HepG2 (cell line): Measurements from ENCODE around the gene UBE2M. TPM values are rescaled to one million over a fixed set of nuclear protein-coding genes. Genes with fewer than 3 reads are reported as not detected.

Experiments used
- ATRX ChIP-seq: sonication (generic); formaldehyde crosslinking; IDR thresholded peaks from 2 replicates; pipeline ENCODE4 v1.4.0; 2020; ENCODE audit warnings: missing genetic modification reagents, borderline replicate concordance
- CBX2 ChIP-seq, 2 experiments: fragments of 200-600 bp in 1 of 2; sonication (generic); formaldehyde crosslinking in 1 of 2; IDR thresholded peaks; 2 replicates each; pipeline versions ENCODE4 v1.7.0 to v1.8.1; 2018 to 2022; ENCODE audit warnings: low read depth in 2 of 2, low read length in 1 of 2, mild to moderate bottlenecking in 1 of 2, missing genetic modification reagents in 1 of 2
- HIVEP1 ChIP-seq: sonication (generic); formaldehyde crosslinking; IDR thresholded peaks from 2 replicates; pipeline ENCODE4 v1.4.0; 2020; ENCODE audit warnings: mild to moderate bottlenecking, missing genetic modification reagents
- HNRNPLL ChIP-seq: fragments of 200-400 bp; formaldehyde crosslinking; IDR thresholded peaks from 2 replicates; pipeline ENCODE4 v1.6.1; 2017; ENCODE audit warnings: mild to moderate bottlenecking, low read depth, low read length; ENCODE audit not compliant: poor library complexity, severe bottlenecking
- LCORL ChIP-seq, 2 experiments: fragments of 450-650 bp in 1 of 2; sonication (generic) in 1 of 2; formaldehyde crosslinking in 1 of 2; IDR thresholded peaks; 2 replicates each; pipeline versions ENCODE4 v1.5.0 to v1.6.1; 2017 to 2020; ENCODE audit warnings: antibody characterized with exemption in 1 of 2, missing genetic modification reagents in 1 of 2
- MBNL3 ChIP-seq: fragments of 250-450 bp; sonication (Bioruptor Pico); conservative IDR thresholded peaks from 2 replicates; pipeline ENCODE4 v1.8.0; 2022; ENCODE audit warnings: mild to moderate bottlenecking, inconsistent platforms
- REL ChIP-seq: sonication (generic); formaldehyde crosslinking; conservative IDR thresholded peaks from 2 replicates; pipeline ENCODE4 v1.8.0; 2022; ENCODE audit warnings: mild to moderate bottlenecking, missing genetic modification reagents, moderate library complexity
- ZNF331 ChIP-seq: sonication (generic); formaldehyde crosslinking; IDR thresholded peaks from 2 replicates; pipeline ENCODE4 v1.4.0; 2020; ENCODE audit warnings: missing genetic modification reagents
- ZNF446 ChIP-seq: sonication (generic); formaldehyde crosslinking; IDR thresholded peaks from 2 replicates; pipeline ENCODE4 v1.5.0; 2020; ENCODE audit warnings: mild to moderate bottlenecking, missing genetic modification reagents
- ZNF768 ChIP-seq: sonication (generic); formaldehyde crosslinking; IDR thresholded peaks from 2 replicates; pipeline ENCODE4 v1.4.0; 2020; ENCODE audit warnings: missing genetic modification reagents
- ZNF792 ChIP-seq: IDR thresholded peaks from 2 replicates; pipeline ENCODE4 v1.6.1; 2016
- polyA plus RNA-seq, 8 experiments: library from polyadenylated mRNA; depleted of rRNA in 3 of 8; stranded (reverse) in 7 of 8; unstranded in 1 of 8; fragments of >200 nt; fragmentation: Illumina TruSeq in 4 of 8; extraction: Trizol in 4 of 8; gene quantifications; 2 replicates each; pipeline versions ENCODE4 v1.2.1 to v1.2.3, GENCODE V29; 2011 to 2016; ENCODE audit warnings: low read depth in 4 of 8, missing spikeins in 1 of 8, mixed read lengths in 1 of 8; ENCODE audit not compliant: insufficient read depth in 1 of 8
- total RNA-seq, 5 experiments: library from RNA; depleted of rRNA; stranded (reverse); fragments of >200 nt; fragmentation: Illumina TruSeq; extraction: Trizol; gene quantifications; 2 replicates each; pipeline ENCODE4 v1.2.3, GENCODE V29; 2016; ENCODE audit warnings: low read depth in 1 of 5
- TF ChIP-seq, protein P1 (sequence below): sonication (generic); formaldehyde crosslinking; IDR thresholded peaks from 2 replicates; pipeline ENCODE4 v1.4.0; 2020; ENCODE audit warnings: missing genetic modification reagents
- TF ChIP-seq, protein P2 (sequence below): sonication (generic); formaldehyde crosslinking; IDR thresholded peaks from 2 replicates; pipeline ENCODE4 v1.8.1; 2023; ENCODE audit warnings: mild to moderate bottlenecking, moderate library complexity, missing genetic modification reagents
- TF ChIP-seq, protein P3 (sequence below): IDR thresholded peaks from 2 replicates; pipeline ENCODE4 v1.6.1; 2016; ENCODE audit warnings: missing compliant biosample characterization, missing genetic modification reagents, borderline replicate concordance
- TF ChIP-seq, protein P4 (sequence below): sonication (generic); formaldehyde crosslinking; IDR thresholded peaks from 2 replicates; pipeline ENCODE4 v1.4.0; 2020; ENCODE audit warnings: missing genetic modification reagents

UBE2M gene
- total and polyA plus RNA-seq, 2 of the 13 experiments (the other 11 are each of a cell fraction or from before 2014, with no cell fraction given) = 36.2 to 50.3 TPM

GRCh38 chr19:58581227-58582141 is 23.1 kb upstream of the UBE2M start (continued):
- TF ChIP-seq, protein P1, sequence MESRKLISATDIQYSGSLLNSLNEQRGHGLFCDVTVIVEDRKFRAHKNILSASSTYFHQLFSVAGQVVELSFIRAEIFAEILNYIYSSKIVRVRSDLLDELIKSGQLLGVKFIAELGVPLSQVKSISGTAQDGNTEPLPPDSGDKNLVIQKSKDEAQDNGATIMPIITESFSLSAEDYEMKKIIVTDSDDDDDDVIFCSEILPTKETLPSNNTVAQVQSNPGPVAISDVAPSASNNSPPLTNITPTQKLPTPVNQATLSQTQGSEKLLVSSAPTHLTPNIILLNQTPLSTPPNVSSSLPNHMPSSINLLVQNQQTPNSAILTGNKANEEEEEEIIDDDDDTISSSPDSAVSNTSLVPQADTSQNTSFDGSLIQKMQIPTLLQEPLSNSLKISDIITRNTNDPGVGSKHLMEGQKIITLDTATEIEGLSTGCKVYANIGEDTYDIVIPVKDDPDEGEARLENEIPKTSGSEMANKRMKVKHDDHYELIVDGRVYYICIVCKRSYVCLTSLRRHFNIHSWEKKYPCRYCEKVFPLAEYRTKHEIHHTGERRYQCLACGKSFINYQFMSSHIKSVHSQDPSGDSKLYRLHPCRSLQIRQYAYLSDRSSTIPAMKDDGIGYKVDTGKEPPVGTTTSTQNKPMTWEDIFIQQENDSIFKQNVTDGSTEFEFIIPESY (CRISPR knock-in tag) = peak; percentile 100
- TF ChIP-seq REL (CRISPR knock-in tag) = no peak
- no peak for TF ChIP-seq ZNF446
- TF ChIP-seq MBNL3 = no peak
- TF ChIP-seq, protein P2, sequence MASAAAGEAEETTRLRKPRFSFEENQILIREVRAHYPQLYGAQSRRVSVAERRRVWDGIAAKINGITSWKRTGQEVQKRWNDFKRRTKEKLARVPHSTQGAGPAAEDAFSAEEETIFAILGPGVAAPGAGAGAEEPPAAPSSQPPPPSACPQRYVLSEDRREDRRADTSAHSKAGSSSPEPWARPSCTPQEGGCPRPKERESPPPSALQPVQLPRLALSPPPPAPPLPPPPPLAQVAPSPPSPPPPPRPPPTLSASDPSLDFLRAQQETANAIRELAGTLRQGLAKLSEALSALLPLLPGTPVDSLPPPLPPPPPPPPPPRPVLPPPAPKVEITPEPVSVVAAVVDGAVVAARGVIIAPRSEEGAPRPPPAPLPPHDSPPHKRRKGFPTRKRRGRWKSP (CRISPR knock-in tag) = no peak
- TF ChIP-seq HIVEP1 (CRISPR knock-in tag) = no peak
- TF ChIP-seq ZNF331 (CRISPR knock-in tag) = no peak
- TF ChIP-seq, protein P3, sequence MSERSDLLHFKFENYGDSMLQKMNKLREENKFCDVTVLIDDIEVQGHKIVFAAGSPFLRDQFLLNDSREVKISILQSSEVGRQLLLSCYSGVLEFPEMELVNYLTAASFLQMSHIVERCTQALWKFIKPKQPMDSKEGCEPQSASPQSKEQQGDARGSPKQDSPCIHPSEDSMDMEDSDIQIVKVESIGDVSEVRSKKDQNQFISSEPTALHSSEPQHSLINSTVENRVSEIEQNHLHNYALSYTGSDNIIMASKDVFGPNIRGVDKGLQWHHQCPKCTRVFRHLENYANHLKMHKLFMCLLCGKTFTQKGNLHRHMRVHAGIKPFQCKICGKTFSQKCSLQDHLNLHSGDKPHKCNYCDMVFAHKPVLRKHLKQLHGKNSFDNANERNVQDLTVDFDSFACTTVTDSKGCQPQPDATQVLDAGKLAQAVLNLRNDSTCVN (CRISPR knock-in tag) = no peak
- TF ChIP-seq ZNF792 (CRISPR knock-in tag) = no peak
- no peak for TF ChIP-seq ZNF768 (CRISPR knock-in tag)
- TF ChIP-seq HNRNPLL = no peak
- no peak for TF ChIP-seq ATRX (CRISPR knock-in tag)
- TF ChIP-seq CBX2 (IDR thresholded peaks at IDR 0.05; ENCODE audit: low read depth, low read length) = no peak
- no peak for TF ChIP-seq CBX2 (CRISPR knock-in tag; IDR thresholded peaks at IDR 0.05; ENCODE audit: low read depth)
- TF ChIP-seq LCORL (IDR thresholded peaks at IDR 0.05) = no peak
- no peak for TF ChIP-seq LCORL (CRISPR knock-in tag; IDR thresholded peaks at IDR 0.05)
- TF ChIP-seq, protein P4, sequence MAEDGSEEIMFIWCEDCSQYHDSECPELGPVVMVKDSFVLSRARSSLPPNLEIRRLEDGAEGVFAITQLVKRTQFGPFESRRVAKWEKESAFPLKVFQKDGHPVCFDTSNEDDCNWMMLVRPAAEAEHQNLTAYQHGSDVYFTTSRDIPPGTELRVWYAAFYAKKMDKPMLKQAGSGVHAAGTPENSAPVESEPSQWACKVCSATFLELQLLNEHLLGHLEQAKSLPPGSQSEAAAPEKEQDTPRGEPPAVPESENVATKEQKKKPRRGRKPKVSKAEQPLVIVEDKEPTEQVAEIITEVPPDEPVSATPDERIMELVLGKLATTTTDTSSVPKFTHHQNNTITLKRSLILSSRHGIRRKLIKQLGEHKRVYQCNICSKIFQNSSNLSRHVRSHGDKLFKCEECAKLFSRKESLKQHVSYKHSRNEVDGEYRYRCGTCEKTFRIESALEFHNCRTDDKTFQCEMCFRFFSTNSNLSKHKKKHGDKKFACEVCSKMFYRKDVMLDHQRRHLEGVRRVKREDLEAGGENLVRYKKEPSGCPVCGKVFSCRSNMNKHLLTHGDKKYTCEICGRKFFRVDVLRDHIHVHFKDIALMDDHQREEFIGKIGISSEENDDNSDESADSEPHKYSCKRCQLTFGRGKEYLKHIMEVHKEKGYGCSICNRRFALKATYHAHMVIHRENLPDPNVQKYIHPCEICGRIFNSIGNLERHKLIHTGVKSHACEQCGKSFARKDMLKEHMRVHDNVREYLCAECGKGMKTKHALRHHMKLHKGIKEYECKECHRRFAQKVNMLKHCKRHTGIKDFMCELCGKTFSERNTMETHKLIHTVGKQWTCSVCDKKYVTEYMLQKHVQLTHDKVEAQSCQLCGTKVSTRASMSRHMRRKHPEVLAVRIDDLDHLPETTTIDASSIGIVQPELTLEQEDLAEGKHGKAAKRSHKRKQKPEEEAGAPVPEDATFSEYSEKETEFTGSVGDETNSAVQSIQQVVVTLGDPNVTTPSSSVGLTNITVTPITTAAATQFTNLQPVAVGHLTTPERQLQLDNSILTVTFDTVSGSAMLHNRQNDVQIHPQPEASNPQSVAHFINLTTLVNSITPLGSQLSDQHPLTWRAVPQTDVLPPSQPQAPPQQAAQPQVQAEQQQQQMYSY (CRISPR knock-in tag) = no peak
